ENCODE results near the gene MRPL1. TPM values are rescaled to one million over a fixed set of nuclear protein-coding genes. Genes with fewer than 3 reads are reported as not detected.

Gene MRPL1
- total RNA-seq, 1 donor, result 23.2 TPM

GRCh38 chr4:77920371-77920770, 57.7 kb downstream of the MRPL1 start:
- no peak overlapping the region for H2AFZ ChIP-seq (ENCODE audit: low read length)
- H3K79me2 ChIP-seq (ENCODE audit: insufficient read depth, low read length), result no peaks in the 10 kb centered on the region
- H4K20me1 ChIP-seq (ENCODE audit: insufficient read depth, low read length), result no peaks in the 10 kb centered on the region
- H3K4me3 ChIP-seq (ENCODE audit: insufficient read depth, low read length), result no peak overlapping the region
- no peak for TF ChIP-seq CTCF (IDR thresholded peaks at IDR 0.05; ENCODE audit: extremely low read depth, low read depth, low read length)
- H3K27me3 ChIP-seq (ENCODE audit: insufficient read depth, low read length), result no peaks in the 10 kb centered on the region
- H3K27ac ChIP-seq (ENCODE audit: low read depth, low read length), result peak overlapping the region; percentile 88
- no peaks in the 10 kb centered on the region for H3K9me3 ChIP-seq (ENCODE audit: low read depth, low read length)
- no peaks in the 10 kb centered on the region for H3K36me3 ChIP-seq (ENCODE audit: insufficient read depth, low read length)
- no peak overlapping the region for H3K4me2 ChIP-seq (ENCODE audit: insufficient read depth, low read length)
- DNase-seq (ENCODE audit: insufficient read length, low spot score, missing footprints), result peak; percentile 21
- peaks cover 24% of the 10 kb centered on the region for H3K4me1 ChIP-seq (ENCODE audit: insufficient read depth, low read length)

- Histone ChIP-seq H2AFZ (ENCODE audit: low read length) (no peak overlapping the region), H3K27ac (ENCODE audit: low read depth, low read length) (peak overlapping the region; percentile 88)
These were observed 59.1 kb downstream of the MRPL1 start for GRCh38 chr4:77921701-77922100.

GRCh38 chr4:77922158-77923094, 59.8 kb downstream of the MRPL1 start:
- peak overlapping the region; percentile 88 for H3K27ac ChIP-seq (ENCODE audit: low read depth, low read length)
- H3K4me1 ChIP-seq (ENCODE audit: insufficient read depth, low read length), result peaks cover 24% of the 10 kb centered on the region
- no peaks in the 10 kb centered on the region for H3K36me3 ChIP-seq (ENCODE audit: insufficient read depth, low read length)
- H3K27me3 ChIP-seq (ENCODE audit: insufficient read depth, low read length), result no peaks in the 10 kb centered on the region
- H3K79me2 ChIP-seq (ENCODE audit: insufficient read depth, low read length), result no peaks in the 10 kb centered on the region
- peak overlapping the region; percentile 34 for H3K4me2 ChIP-seq (ENCODE audit: insufficient read depth, low read length)
- H3K9me3 ChIP-seq (ENCODE audit: low read depth, low read length), result no peaks in the 10 kb centered on the region
- no peak for DNase-seq (ENCODE audit: insufficient read length, low spot score, missing footprints)
- H4K20me1 ChIP-seq (ENCODE audit: insufficient read depth, low read length), result no peaks in the 10 kb centered on the region
- no peak overlapping the region for H3K4me3 ChIP-seq (ENCODE audit: insufficient read depth, low read length)
- H2AFZ ChIP-seq (ENCODE audit: low read length), result no peak overlapping the region
- no peak for TF ChIP-seq CTCF (IDR thresholded peaks at IDR 0.05; ENCODE audit: extremely low read depth, low read depth, low read length)

More at GRCh38 chr4:77921701-77922100, 59.1 kb downstream of the MRPL1 start:
- Histone ChIP-seq H3K4me1 (ENCODE audit: insufficient read depth, low read length) (peaks cover 24% of the 10 kb centered on the region), H4K20me1 (ENCODE audit: insufficient read depth, low read length) (no peaks in the 10 kb centered on the region), H3K79me2 (ENCODE audit: insufficient read depth, low read length) (no peaks in the 10 kb centered on the region), H3K9me3 (ENCODE audit: low read depth, low read length) (no peaks in the 10 kb centered on the region), H3K27me3 (ENCODE audit: insufficient read depth, low read length) (no peaks in the 10 kb centered on the region), H3K36me3 (ENCODE audit: insufficient read depth, low read length) (no peaks in the 10 kb centered on the region), H3K4me3 (ENCODE audit: insufficient read depth, low read length) (no peak overlapping the region), H3K4me2 (ENCODE audit: insufficient read depth, low read length) (peak overlapping the region; percentile 4)
- no peak for TF ChIP-seq CTCF (IDR thresholded peaks at IDR 0.05; ENCODE audit: extremely low read depth, low read depth, low read length)
- DNase-seq (ENCODE audit: insufficient read length, low spot score, missing footprints), result peak; percentile 34

All from osteoblast (primary cell).